ENCODE measurements around the gene BLVRB.

Gene BLVRB

GRCh38 chr19:40465557-40466218 lies at the start of gene BLVRB:
Gene BLVRB, minus strand, starts transcription at chr19:40465745. Its CDS starts 57 bp downstream, at chr19:40465688.
- DNase-seq (ENCODE audit: extremely low spot score), result peak; percentile 99
- TF ChIP-seq CTCF (IDR thresholded peaks at IDR 0.05; ENCODE audit: control extremely low read depth, extremely low read depth, low read depth, missing control alignments), result no peak
- CTCF ChIA-PET, result interaction anchor here (0.7 to 6.6 kb wide), 26 partner anchors 11 to 169 kb away, joined by 3 to 52 read pairs (median 8); partner anchors contain the start of genes LTBP4, SERTAD1 and SERTAD3
- POLR2A ChIA-PET, result interaction anchor here (0.5 to 1.8 kb wide), 11 partner anchors 11 to 175 kb away, joined by 3 to 9 read pairs (median 4); partner anchors contain the start of gene SERTAD1

GRCh38 chr19:40513741-40514315 lies 48.3 kb upstream of the BLVRB start:
- ChIA-PET POLR2A (no interaction called here), CTCF (interaction anchor here (0.9 to 1.7 kb wide), 5 partner anchors 9 to 121 kb away, joined by 3 to 9 read pairs (median 3); partner anchors contain the start of gene BLVRB)
- DNase-seq (ENCODE audit: extremely low spot score), result no peak
- TF ChIP-seq CTCF (IDR thresholded peaks at IDR 0.05; ENCODE audit: control extremely low read depth, extremely low read depth, low read depth, missing control alignments), result no peak

GRCh38 chr19:40513345-40513678 lies 47.8 kb upstream of the BLVRB start:
- DNase-seq (ENCODE audit: extremely low spot score), result no peak
- POLR2A ChIA-PET, result no interaction called here
- TF ChIP-seq CTCF (IDR thresholded peaks at IDR 0.05; ENCODE audit: control extremely low read depth, extremely low read depth, low read depth, missing control alignments), result no peak
- CTCF ChIA-PET, result interaction anchor here (0.9 to 1.7 kb wide), 5 partner anchors 10 to 121 kb away, joined by 3 to 9 read pairs (median 3); partner anchors contain the start of gene BLVRB

GRCh38 chr19:40512473-40513344 lies 47.2 kb upstream of the BLVRB start:
- ChIA-PET CTCF (interaction anchor here (0.9 to 1.7 kb wide), 4 partner anchors 13 to 122 kb away, joined by 3 to 9 read pairs (median 4); partner anchors contain the start of gene BLVRB), POLR2A (no interaction called here)
- TF ChIP-seq CTCF (IDR thresholded peaks at IDR 0.05; ENCODE audit: control extremely low read depth, extremely low read depth, low read depth, missing control alignments), result no peak

GRCh38 chr19:40512110-40512472 lies 46.5 kb upstream of the BLVRB start:
- ChIA-PET CTCF (no interaction called here), POLR2A (no interaction called here)
- no peak for TF ChIP-seq CTCF (IDR thresholded peaks at IDR 0.05; ENCODE audit: control extremely low read depth, extremely low read depth, low read depth, missing control alignments)
- DNase-seq (ENCODE audit: extremely low spot score), result no peak

More at GRCh38 chr19:40512473-40513344, 47.2 kb upstream of the BLVRB start:
- DNase-seq (ENCODE audit: extremely low spot score), result no peak

GRCh38 chr19:40511487-40511886 lies 45.9 kb upstream of the BLVRB start:
- no peak for TF ChIP-seq CTCF (IDR thresholded peaks at IDR 0.05; ENCODE audit: control extremely low read depth, extremely low read depth, low read depth, missing control alignments)
- ChIA-PET CTCF (no interaction called here), POLR2A (no interaction called here)
- DNase-seq (ENCODE audit: extremely low spot score), result no peak
